Sigmoid colon (tissue), 7 donors: ENCODE results near the gene ZNF512B. TPM values are rescaled to one million over a fixed set of nuclear protein-coding genes. Genes with fewer than 3 reads are reported as not detected.
"Not testable (repeated sequence)": the region's sequence is repeated elsewhere in the genome, so short reads cannot be mapped to it uniquely, and the experiment has no call there.

ENCODE experiments used
- DNase-seq: peaks from one replicate; pipeline ENCODE4 v3.0.0-alpha.2; 2019
- H3K27ac ChIP-seq, 4 donors: fragments of 200-600 bp; sonication (generic); one replicate each; pipeline ENCODE4 v1.5.1; 2016 to 2019; ENCODE audit warnings: mild to moderate bottlenecking in 1 of 4
- H3K27me3 ChIP-seq, 3 donors: fragments of 200-600 bp; sonication (generic); one replicate each; pipeline ENCODE4 v1.5.1; 2019; ENCODE audit warnings: mild to moderate bottlenecking in 1 of 3
- H3K36me3 ChIP-seq, 4 donors: fragments of 200-600 bp; sonication (generic); one replicate each; pipeline ENCODE4 v1.5.1; 2016 to 2019
- H3K4me1 ChIP-seq, 4 donors: fragments of 200-600 bp; sonication (generic); one replicate each; pipeline ENCODE4 v1.5.1; 2017 to 2019
- H3K4me3 ChIP-seq, 4 donors: fragments of 200-600 bp; sonication (generic); one replicate each; pipeline ENCODE4 v1.5.1; 2017 to 2019; ENCODE audit warnings: mild to moderate bottlenecking in 2 of 4, moderate library complexity in 1 of 4
- H3K9me3 ChIP-seq, 4 donors: fragments of 200-600 bp in 3 of 4; sonication (generic) in 3 of 4; one replicate each; pipeline versions ENCODE4 v1.5.1 to v1.6.1; 2013 to 2019
- CTCF ChIP-seq, 4 experiments: fragments of 450-650 bp in 3 of 4; fragments of 200-600 bp in 1 of 4; IDR thresholded peaks; one replicate each; pipeline ENCODE4 v1.5.1; 2016 to 2019; ENCODE audit warnings: antibody characterized with exemption in 4 of 4, mild to moderate bottlenecking in 3 of 4, moderate library complexity in 2 of 4
- EP300 ChIP-seq, 4 donors: sonication (generic); formaldehyde crosslinking; IDR thresholded peaks; one replicate each; pipeline ENCODE4 v1.6.1; 2017; ENCODE audit warnings: antibody characterized with exemption in 4 of 4
- POLR2A ChIP-seq, 2 donors: fragments of 450-650 bp; IDR thresholded peaks; one replicate each; pipeline ENCODE4 v1.6.1; 2016; ENCODE audit warnings: antibody characterized with exemption in 2 of 2, mild to moderate bottlenecking in 2 of 2, moderate library complexity in 2 of 2
- POLR2AphosphoS5 ChIP-seq, 4 donors: sonication (generic); formaldehyde crosslinking; IDR thresholded peaks; one replicate each; pipeline ENCODE4 v1.6.1; 2017; ENCODE audit warnings: antibody characterized with exemption in 4 of 4
- WGBS, 2 donors: extraction: QIAGEN DNeasy Blood & Tissue Kit; methylation state at CpG; one replicate each; pipeline ENCODE4 v1.1.7; 2013; 5-methylcytosine and 5-hydroxymethylcytosine counted together
- intact Hi-C: fragments of 100-400 bp; cut with DNase I; formaldehyde crosslinking; loops from one replicate; pipeline ENCODE4 v1.15.1; 2023
- polyA plus RNA-seq, 3 donors: library from polyadenylated mRNA; stranded (reverse); fragments of 200-250 nt; gene quantifications; one replicate each; pipeline ENCODE4 v1.2.3, GENCODE V29; 2013
- total RNA-seq, 4 donors: library from RNA; depleted of rRNA; stranded (reverse); fragments of >200 nt; gene quantifications; one replicate each; pipeline ENCODE4 v1.1.0, GENCODE V29; 2016
- donor health status: healthy with polysubstance abuse.
- donor health status: Bipolar disorder and iron deficiency.
- donor health status: healthy.

Gene ZNF512B
- total and polyA plus RNA-seq, 7 donors = 0.23 to 10.8 (median 5.5) TPM

- intact Hi-C loops = no loop called here
- Histone ChIP-seq H3K27me3 (no peaks in the 10 kb centered on the region), H3K4me3 (no peak overlapping the region), H3K4me1 (no peaks in the 10 kb centered on the region), H3K36me3 (peaks cover 13 to 28% (median 16%) of the 10 kb centered on the region in 4 donors), H3K27ac (no peak overlapping the region), H3K9me3 (no peaks in the 10 kb centered on the region)
- TF ChIP-seq POLR2A (IDR thresholded peaks at IDR 0.05) (no peak), CTCF (IDR thresholded peaks at IDR 0.05) (no peak), POLR2AphosphoS5 (IDR thresholded peaks at IDR 0.05) (no peak), EP300 (IDR thresholded peaks at IDR 0.05) (no peak)
- no peak for DNase-seq
- WGBS, 2 donors = 82 to 88% methylated on average over 9 of the region's 9 CpGs
Measured at GRCh38 chr20:63924241-63924640, 45.5 kb downstream of the ZNF512B start.

- H3K4me3 ChIP-seq = no peak overlapping the region
- no peak for DNase-seq
- WGBS, 2 donors = 81 to 85% methylated on average over 8 of the region's 8 CpGs
- intact Hi-C loops = no loop called here
- no peaks in the 10 kb centered on the region for H3K4me1 ChIP-seq
- TF ChIP-seq POLR2A (IDR thresholded peaks at IDR 0.05) (no peak), CTCF (IDR thresholded peaks at IDR 0.05) (no peak), EP300 (IDR thresholded peaks at IDR 0.05) (no peak), POLR2AphosphoS5 (IDR thresholded peaks at IDR 0.05) (no peak)
- H3K9me3 ChIP-seq = no peaks in the 10 kb centered on the region
- H3K27me3 ChIP-seq = no peaks in the 10 kb centered on the region
- no peak overlapping the region for H3K27ac ChIP-seq
- peaks cover 7 to 26% (median 10%) of the 10 kb centered on the region in 4 donors for H3K36me3 ChIP-seq
Measured at GRCh38 chr20:63923651-63924050, 46.1 kb downstream of the ZNF512B start.

DNA sequence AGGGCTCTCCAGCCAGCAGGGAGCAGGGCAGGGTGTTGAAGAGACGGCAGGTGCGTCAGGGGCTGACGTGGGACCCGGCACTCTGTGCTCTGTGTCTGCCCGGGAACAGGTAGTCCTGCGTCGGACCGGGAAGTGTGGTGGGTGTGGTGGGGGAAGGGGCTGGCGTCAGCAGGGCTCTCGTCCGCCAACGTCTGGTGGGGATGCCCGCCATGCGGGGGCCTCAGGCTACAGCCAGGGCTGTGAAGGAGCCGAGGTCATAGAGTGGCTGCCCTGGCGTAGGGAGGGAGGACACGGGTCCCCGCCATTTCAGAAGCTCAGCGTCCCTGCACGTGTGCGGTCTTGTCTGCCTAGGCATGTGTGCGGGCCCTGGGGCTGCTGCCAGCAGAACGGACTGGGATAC is 49.5 kb downstream of the ZNF512B start:
- intact Hi-C loops = no loop called here
- H3K4me3 ChIP-seq = no peak overlapping the region
- DNase-seq = no peak
- peaks cover 0 to 16% (median 0%) of the 10 kb centered on the region in 4 donors for H3K36me3 ChIP-seq
- H3K27me3 ChIP-seq = no peaks in the 10 kb centered on the region
- no peak overlapping the region for H3K27ac ChIP-seq
- peaks cover 0 to 6% (median 0%) of the 10 kb centered on the region in 4 donors for H3K4me1 ChIP-seq
- no peak for TF ChIP-seq CTCF (IDR thresholded peaks at IDR 0.05)
- 97 to 98% methylated on average over 23 of the region's 23 CpGs for WGBS, 2 donors
- H3K9me3 ChIP-seq = no peaks in the 10 kb centered on the region

DNA sequence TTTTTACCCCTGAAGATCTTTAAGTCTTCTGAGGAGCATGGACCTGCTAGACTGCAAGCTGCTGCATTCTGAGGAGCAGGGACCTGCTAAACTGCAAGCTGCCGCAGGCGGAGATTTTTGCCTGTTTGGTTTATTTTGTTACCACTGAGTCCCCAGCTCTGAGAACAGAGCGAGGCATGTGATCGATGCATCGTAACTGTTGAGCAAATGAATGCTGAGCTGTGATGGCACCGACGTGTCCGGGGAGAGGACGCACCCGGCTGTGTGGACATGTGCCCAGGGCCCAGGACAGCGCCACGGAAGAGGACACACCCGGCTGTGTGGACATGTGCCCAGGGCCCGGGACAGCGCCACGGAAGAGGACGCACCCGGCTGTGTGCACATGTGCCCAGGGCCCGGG is 50.6 kb downstream of the ZNF512B start:
- intact Hi-C loops = no loop called here
- H3K27me3 ChIP-seq = no peaks in the 10 kb centered on the region
- H3K36me3 ChIP-seq = peaks cover 0 to 16% (median 0%) of the 10 kb centered on the region in 4 donors
- no peak overlapping the region for H3K4me3 ChIP-seq
- H3K9me3 ChIP-seq = no peaks in the 10 kb centered on the region
- WGBS, 2 donors = 95 to 96% methylated on average over 19 of the region's 19 CpGs
- peaks cover 0 to 6% (median 0%) of the 10 kb centered on the region in 4 donors for H3K4me1 ChIP-seq
- no peak for DNase-seq
- TF ChIP-seq POLR2A (IDR thresholded peaks at IDR 0.05) (no peak), CTCF (IDR thresholded peaks at IDR 0.05) (no peak), EP300 (IDR thresholded peaks at IDR 0.05) (no peak), POLR2AphosphoS5 (IDR thresholded peaks at IDR 0.05) (no peak)
- H3K27ac ChIP-seq = no peak overlapping the region

DNA sequence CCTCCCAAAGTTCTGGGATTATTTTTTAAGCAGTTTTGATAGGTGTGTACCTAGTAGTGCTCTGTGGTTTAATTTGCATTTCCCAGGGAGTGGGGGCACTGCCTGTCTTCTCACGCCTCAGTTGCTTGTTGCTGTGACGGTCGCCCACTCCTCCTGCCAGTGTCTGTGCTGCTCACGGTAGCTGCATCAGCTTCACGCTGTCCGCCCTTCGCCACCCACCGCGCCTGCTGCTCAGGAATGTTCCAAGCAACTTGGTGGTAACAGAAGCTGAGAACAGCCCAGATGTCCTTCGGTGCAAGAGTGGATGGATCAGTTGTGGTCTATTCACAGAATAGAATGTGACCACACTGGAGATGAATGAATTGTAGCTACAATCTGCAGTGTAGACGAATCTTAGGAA is 51.9 kb downstream of the ZNF512B start:
- Histone ChIP-seq H3K9me3 (no peaks in the 10 kb centered on the region), H3K27ac (no peak overlapping the region), H3K4me1 (peaks cover 0 to 6% (median 0%) of the 10 kb centered on the region in 4 donors), H3K27me3 (no peaks in the 10 kb centered on the region), H3K36me3 (peaks cover 0 to 16% (median 0%) of the 10 kb centered on the region in 4 donors), H3K4me3 (no peak overlapping the region)
- no peak for DNase-seq
- 82 to 93% methylated on average over 11 of the region's 11 CpGs for WGBS, 2 donors
- intact Hi-C loops = no loop called here
- TF ChIP-seq EP300 (IDR thresholded peaks at IDR 0.05) = no peak
- no peak for TF ChIP-seq POLR2A (IDR thresholded peaks at IDR 0.05)
- TF ChIP-seq POLR2AphosphoS5 (IDR thresholded peaks at IDR 0.05) = no peak

- 94 to 96% methylated on average over 8 of the region's 8 CpGs for WGBS, 2 donors
- H3K9me3 ChIP-seq, DNase-seq, intact Hi-C loops, H3K27me3 ChIP-seq, H3K4me1 ChIP-seq, H3K27ac ChIP-seq, H3K4me3 ChIP-seq: not testable (repeated sequence)
- peaks cover 0 to 16% (median 0%) of the 10 kb centered on the region in 4 donors for H3K36me3 ChIP-seq
Measured at GRCh38 chr20:63916371-63916939, 53.3 kb downstream of the ZNF512B start.
